ENCODE measurements around the gene SYT8.
"Not testable (repeated sequence)": the region's sequence is repeated elsewhere in the genome, so short reads cannot be mapped to it uniquely, and the experiment has no call there.

SYT8 gene

GRCh38 chr11:1805525-1805924 lies 29.3 kb upstream of the SYT8 start:
- WGBS, 2 experiments (ENCODE audit: insufficient coverage in 2 of 2) = 93 to 94% methylated on average over 13 to 14 of the region's 15 CpGs
- Histone ChIP-seq H3K27ac (ENCODE audit: low read depth, low read length, severe bottlenecking) (no peak overlapping the region), H3K9me3 (ENCODE audit: control insufficient read depth, low read length) (peaks cover 5% of the 10 kb centered on the region), H3K36me3 (ENCODE audit: control insufficient read depth, insufficient read depth, low read length) (no peaks in the 10 kb centered on the region), H3K4me1 (ENCODE audit: control insufficient read depth, insufficient read depth, low read length, poor library complexity, severe bottlenecking) (no peaks in the 10 kb centered on the region), H3K4me3 (ENCODE audit: extremely low read depth, insufficient read depth, low read length, poor library complexity, severe bottlenecking) (no peak overlapping the region)

- H3K4me3 ChIP-seq (ENCODE audit: extremely low read depth, insufficient read depth, low read length, poor library complexity, severe bottlenecking) = no peak overlapping the region
- H3K9me3 ChIP-seq (ENCODE audit: control insufficient read depth, low read length) = peaks cover 5% of the 10 kb centered on the region
- H3K27ac ChIP-seq (ENCODE audit: low read depth, low read length, severe bottlenecking) = no peak overlapping the region
- no peaks in the 10 kb centered on the region for H3K4me1 ChIP-seq (ENCODE audit: control insufficient read depth, insufficient read depth, low read length, poor library complexity, severe bottlenecking)
- no peaks in the 10 kb centered on the region for H3K36me3 ChIP-seq (ENCODE audit: control insufficient read depth, insufficient read depth, low read length)
- WGBS, 2 experiments (ENCODE audit: insufficient coverage in 2 of 2) = 86 to 88% methylated on average over 10 to 14 of the region's 14 CpGs
These were observed 27.4 kb upstream of the SYT8 start for GRCh38 chr11:1807264-1807995.

- Histone ChIP-seq H3K4me3 (ENCODE audit: extremely low read depth, insufficient read depth, low read length, poor library complexity, severe bottlenecking) (no peak overlapping the region), H3K36me3 (ENCODE audit: control insufficient read depth, insufficient read depth, low read length) (no peaks in the 10 kb centered on the region), H3K4me1 (ENCODE audit: control insufficient read depth, insufficient read depth, low read length, poor library complexity, severe bottlenecking) (no peaks in the 10 kb centered on the region), H3K27ac (ENCODE audit: low read depth, low read length, severe bottlenecking) (no peak overlapping the region), H3K9me3 (ENCODE audit: control insufficient read depth, low read length) (peaks cover 5% of the 10 kb centered on the region)
- 90 to 94% methylated on average over 8 to 10 of the region's 10 CpGs for WGBS, 2 experiments (ENCODE audit: insufficient coverage in 2 of 2)
These were observed 24.0 kb upstream of the SYT8 start for GRCh38 chr11:1810761-1811160.

- Histone ChIP-seq H3K9me3 (ENCODE audit: control insufficient read depth, low read length) (peaks cover 5% of the 10 kb centered on the region), H3K27ac (ENCODE audit: low read depth, low read length, severe bottlenecking) (no peak overlapping the region), H3K36me3 (ENCODE audit: control insufficient read depth, insufficient read depth, low read length) (no peaks in the 10 kb centered on the region), H3K4me3 (ENCODE audit: extremely low read depth, insufficient read depth, low read length, poor library complexity, severe bottlenecking) (no peak overlapping the region), H3K4me1 (ENCODE audit: control insufficient read depth, insufficient read depth, low read length, poor library complexity, severe bottlenecking) (no peaks in the 10 kb centered on the region)
- WGBS, 2 experiments (ENCODE audit: insufficient coverage in 2 of 2) = 76 to 94% methylated on average over 4 to 5 of the region's 5 CpGs
These were observed 22.5 kb upstream of the SYT8 start for GRCh38 chr11:1812274-1812673.

- peaks cover 6% of the 10 kb centered on the region for H3K9me3 ChIP-seq (ENCODE audit: control insufficient read depth, low read length)
- H3K4me1 ChIP-seq (ENCODE audit: control insufficient read depth, insufficient read depth, low read length, poor library complexity, severe bottlenecking) = no peaks in the 10 kb centered on the region
- H3K36me3 ChIP-seq (ENCODE audit: control insufficient read depth, insufficient read depth, low read length) = no peaks in the 10 kb centered on the region
- H3K4me3 ChIP-seq (ENCODE audit: extremely low read depth, insufficient read depth, low read length, poor library complexity, severe bottlenecking) = no peak overlapping the region
- H3K27ac ChIP-seq (ENCODE audit: low read depth, low read length, severe bottlenecking) = no peak overlapping the region
- 93 to 98% methylated on average over 6 to 12 of the region's 15 CpGs for WGBS, 2 experiments (ENCODE audit: insufficient coverage in 2 of 2)
These were observed 22.0 kb upstream of the SYT8 start for GRCh38 chr11:1812801-1813200.

- not testable (repeated sequence) for H3K4me1 ChIP-seq (ENCODE audit: control insufficient read depth, insufficient read depth, low read length, poor library complexity, severe bottlenecking); H3K36me3 ChIP-seq (ENCODE audit: control insufficient read depth, insufficient read depth, low read length); H3K27ac ChIP-seq (ENCODE audit: low read depth, low read length, severe bottlenecking); H3K4me3 ChIP-seq (ENCODE audit: extremely low read depth, insufficient read depth, low read length, poor library complexity, severe bottlenecking)
- WGBS, 2 experiments (ENCODE audit: insufficient coverage in 2 of 2) = 88 to 94% methylated on average over 7 of the region's 9 CpGs
- peaks cover 11% of the 10 kb centered on the region for H3K9me3 ChIP-seq (ENCODE audit: control insufficient read depth, low read length)
These were observed 21.4 kb upstream of the SYT8 start for GRCh38 chr11:1813356-1813755.

- Histone ChIP-seq H3K9me3 (ENCODE audit: control insufficient read depth, low read length) (peaks cover 22% of the 10 kb centered on the region), H3K4me1 (ENCODE audit: control insufficient read depth, insufficient read depth, low read length, poor library complexity, severe bottlenecking) (no peaks in the 10 kb centered on the region), H3K36me3 (ENCODE audit: control insufficient read depth, insufficient read depth, low read length) (no peaks in the 10 kb centered on the region), H3K4me3 (ENCODE audit: extremely low read depth, insufficient read depth, low read length, poor library complexity, severe bottlenecking) (no peak overlapping the region), H3K27ac (ENCODE audit: low read depth, low read length, severe bottlenecking) (no peak overlapping the region)
- 90 to 92% methylated on average over 9 to 10 of the region's 10 CpGs for WGBS, 2 experiments (ENCODE audit: insufficient coverage in 2 of 2)
These were observed 20.1 kb upstream of the SYT8 start for GRCh38 chr11:1814691-1815090.

- Histone ChIP-seq H3K9me3 (ENCODE audit: control insufficient read depth, low read length) (peaks cover 22% of the 10 kb centered on the region), H3K4me1 (ENCODE audit: control insufficient read depth, insufficient read depth, low read length, poor library complexity, severe bottlenecking) (peaks cover 2% of the 10 kb centered on the region), H3K4me3 (ENCODE audit: extremely low read depth, insufficient read depth, low read length, poor library complexity, severe bottlenecking) (no peak overlapping the region), H3K36me3 (ENCODE audit: control insufficient read depth, insufficient read depth, low read length) (no peaks in the 10 kb centered on the region), H3K27ac (ENCODE audit: low read depth, low read length, severe bottlenecking) (no peak overlapping the region)
- 85 to 92% methylated on average over 8 of the region's 8 CpGs for WGBS, 2 experiments (ENCODE audit: insufficient coverage in 2 of 2)
These were observed 19.5 kb upstream of the SYT8 start for GRCh38 chr11:1815311-1815710.

GRCh38 chr11:1815751-1816150 lies 19.0 kb upstream of the SYT8 start:
- Histone ChIP-seq H3K9me3 (ENCODE audit: control insufficient read depth, low read length) (peaks cover 22% of the 10 kb centered on the region), H3K27ac (ENCODE audit: low read depth, low read length, severe bottlenecking) (no peak overlapping the region), H3K36me3 (ENCODE audit: control insufficient read depth, insufficient read depth, low read length) (no peaks in the 10 kb centered on the region), H3K4me3 (ENCODE audit: extremely low read depth, insufficient read depth, low read length, poor library complexity, severe bottlenecking) (no peak overlapping the region), H3K4me1 (ENCODE audit: control insufficient read depth, insufficient read depth, low read length, poor library complexity, severe bottlenecking) (peaks cover 6% of the 10 kb centered on the region)
- 87 to 95% methylated on average over 6 to 7 of the region's 7 CpGs for WGBS, 2 experiments (ENCODE audit: insufficient coverage in 2 of 2)

GRCh38 chr11:1817000-1817399 lies 17.8 kb upstream of the SYT8 start:
- Histone ChIP-seq H3K27ac (ENCODE audit: low read depth, low read length, severe bottlenecking) (no peak overlapping the region), H3K4me3 (ENCODE audit: extremely low read depth, insufficient read depth, low read length, poor library complexity, severe bottlenecking) (no peak overlapping the region), H3K9me3 (ENCODE audit: control insufficient read depth, low read length) (peaks cover 22% of the 10 kb centered on the region), H3K4me1 (ENCODE audit: control insufficient read depth, insufficient read depth, low read length, poor library complexity, severe bottlenecking) (peaks cover 10% of the 10 kb centered on the region), H3K36me3 (ENCODE audit: control insufficient read depth, insufficient read depth, low read length) (no peaks in the 10 kb centered on the region)
- 96 to 100% methylated on average over 1 to 4 of the region's 5 CpGs for WGBS, 2 experiments (ENCODE audit: insufficient coverage in 2 of 2)

- H3K9me3 ChIP-seq (ENCODE audit: control insufficient read depth, low read length) = peaks cover 22% of the 10 kb centered on the region
- 60 to 83% methylated on average over 1 of the region's 1 CpG for WGBS, 2 experiments (ENCODE audit: insufficient coverage in 2 of 2)
- peaks cover 10% of the 10 kb centered on the region for H3K4me1 ChIP-seq (ENCODE audit: control insufficient read depth, insufficient read depth, low read length, poor library complexity, severe bottlenecking)
- H3K36me3 ChIP-seq (ENCODE audit: control insufficient read depth, insufficient read depth, low read length) = no peaks in the 10 kb centered on the region
- H3K27ac ChIP-seq (ENCODE audit: low read depth, low read length, severe bottlenecking) = no peak overlapping the region
- no peak overlapping the region for H3K4me3 ChIP-seq (ENCODE audit: extremely low read depth, insufficient read depth, low read length, poor library complexity, severe bottlenecking)
These were observed 17.3 kb upstream of the SYT8 start for GRCh38 chr11:1817511-1817910.
